Activated naive CD8-positive, alpha-beta T cell (primary cell): ENCODE results near the gene ARL4D.
A peak's percentile ranks its signal among the peaks of the same experiment; 100 is the strongest.
"Not testable (repeated sequence)": the region's sequence is repeated elsewhere in the genome, so short reads cannot be mapped to it uniquely, and the experiment has no call there.

Experiments
- H3K27ac Mint-ChIP-seq: one replicate; pipeline ENCODE4 v1.8.0; 2021; ENCODE audit warnings: mixed read lengths
- H3K27me3 Mint-ChIP-seq: one replicate; pipeline ENCODE4 v1.8.0; 2021; ENCODE audit warnings: mixed read lengths
- H3K36me3 Mint-ChIP-seq: one replicate; pipeline ENCODE4 v1.8.0; 2021; ENCODE audit warnings: mixed read lengths
- H3K4me1 Mint-ChIP-seq: one replicate; pipeline ENCODE4 v1.8.0; 2021; ENCODE audit warnings: low read depth, mixed read lengths
- H3K4me3 Mint-ChIP-seq: one replicate; pipeline ENCODE4 v1.8.0; 2021; ENCODE audit warnings: mild to moderate bottlenecking, mixed read lengths
- H3K9me3 Mint-ChIP-seq: one replicate; pipeline ENCODE4 v1.8.0; 2021; ENCODE audit warnings: low read depth, mixed read lengths

Gene ARL4D

DNA sequence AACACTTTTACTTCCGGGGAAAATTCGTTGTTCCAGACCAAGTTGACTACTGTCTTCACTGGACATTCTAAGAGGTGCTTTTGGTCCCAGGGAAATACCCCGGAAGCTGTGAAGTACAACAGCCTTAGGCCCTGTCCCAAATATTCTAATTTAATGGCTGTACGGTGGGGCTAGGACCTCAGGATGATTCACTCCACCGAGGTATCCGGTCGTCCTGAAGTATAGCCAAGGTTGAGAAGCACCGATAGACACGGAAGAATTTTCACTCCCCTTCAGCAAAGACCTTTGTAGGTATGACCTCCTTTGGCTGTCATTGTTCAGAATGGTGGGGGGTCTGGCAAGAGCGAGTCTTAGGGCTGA is 34.9 kb upstream of the ARL4D start:
- Mint-ChIP-seq H3K27me3 (no peaks in the 10 kb centered on the region), H3K27ac (peak overlapping the region; percentile 58), H3K9me3 (no peaks in the 10 kb centered on the region), H3K4me3 (no peak overlapping the region), H3K4me1 (peaks cover 45% of the 10 kb centered on the region), H3K36me3 (no peaks in the 10 kb centered on the region)

- Mint-ChIP-seq H3K4me3 (no peak overlapping the region), H3K36me3 (no peaks in the 10 kb centered on the region), H3K27ac (peak overlapping the region; percentile 29), H3K9me3 (no peaks in the 10 kb centered on the region), H3K27me3 (no peaks in the 10 kb centered on the region), H3K4me1 (peaks cover 44% of the 10 kb centered on the region)
Observed at GRCh38 chr17:43365356-43365755, 33.4 kb upstream of the ARL4D start.

GRCh38 chr17:43365921-43366320 is 32.9 kb upstream of the ARL4D start:
- Mint-ChIP-seq H3K4me1 (peaks cover 42% of the 10 kb centered on the region), H3K27ac (peak overlapping the region; percentile 41)
- H3K27me3 Mint-ChIP-seq, H3K4me3 Mint-ChIP-seq, H3K9me3 Mint-ChIP-seq, H3K36me3 Mint-ChIP-seq: not testable (repeated sequence)

DNA sequence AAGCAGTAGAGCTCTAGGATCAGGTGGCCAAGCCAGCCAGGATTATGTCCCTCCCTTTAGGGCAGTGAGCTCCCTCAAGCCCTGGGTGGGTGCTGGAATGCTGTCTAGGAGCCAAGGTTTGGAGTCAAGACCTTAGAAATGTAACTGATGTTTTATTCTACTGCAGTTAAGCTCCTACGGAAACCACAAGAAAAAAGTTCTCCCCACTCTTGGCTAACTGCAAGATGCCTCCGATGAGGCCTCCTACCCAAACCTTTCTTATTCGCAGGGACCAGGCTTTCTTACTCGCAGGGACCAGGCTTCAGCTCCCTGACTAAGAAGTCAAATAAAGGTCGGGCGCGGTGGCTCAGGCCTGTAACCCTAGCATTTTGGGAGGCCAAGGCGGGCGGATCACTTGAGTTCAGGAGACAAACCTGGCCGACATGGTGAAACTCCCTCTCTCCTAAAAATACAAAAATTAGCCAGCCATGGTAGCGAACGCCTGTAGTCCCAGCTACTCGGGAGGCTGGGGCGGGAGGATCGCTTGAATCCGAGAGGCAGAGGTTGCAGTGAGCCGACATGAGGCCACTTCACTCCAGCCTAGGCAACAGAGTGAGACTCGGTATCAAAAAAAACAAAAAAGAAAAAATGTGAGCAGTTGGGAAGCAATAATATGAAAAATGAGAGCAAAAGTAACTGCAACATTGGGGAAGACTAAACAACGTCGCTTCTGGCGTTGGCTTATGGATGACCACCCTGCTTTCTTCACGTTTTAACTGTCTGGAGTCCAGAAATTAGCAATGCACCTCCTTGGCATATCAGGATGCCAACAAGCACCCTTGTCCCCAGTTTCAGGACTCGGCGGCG is 31.7 kb upstream of the ARL4D start:
- peaks cover 44% of the 10 kb centered on the region for H3K4me1 Mint-ChIP-seq
- no peaks in the 10 kb centered on the region for H3K36me3 Mint-ChIP-seq
- no peaks in the 10 kb centered on the region for H3K27me3 Mint-ChIP-seq
- H3K27ac Mint-ChIP-seq = peak overlapping the region; percentile 100
- H3K4me3 Mint-ChIP-seq = peak overlapping the region; percentile 92
- no peaks in the 10 kb centered on the region for H3K9me3 Mint-ChIP-seq

DNA sequence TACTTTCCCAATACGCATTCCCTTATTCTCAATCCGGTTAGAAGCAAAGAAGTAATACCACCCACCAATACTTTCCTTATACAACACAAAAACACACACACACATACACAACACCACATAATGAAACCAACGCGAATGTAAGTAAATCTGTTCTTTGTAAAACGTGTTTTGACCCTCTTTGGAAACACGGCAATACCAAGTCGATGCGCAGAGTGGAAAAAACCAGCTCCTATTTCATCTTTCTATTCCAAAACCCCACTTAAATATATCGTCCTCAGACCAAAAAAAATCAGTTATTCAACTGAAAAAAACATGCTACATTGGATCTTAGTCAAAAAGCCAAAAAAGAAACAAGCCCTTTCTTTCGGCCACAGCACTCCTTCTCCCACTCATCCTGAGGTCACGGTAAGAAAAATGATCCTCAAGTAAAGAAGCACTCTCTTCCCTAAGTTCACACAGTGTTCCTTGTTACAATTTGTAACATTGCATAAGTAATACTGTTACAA is 31.0 kb upstream of the ARL4D start:
- no peaks in the 10 kb centered on the region for H3K9me3 Mint-ChIP-seq
- peak overlapping the region; percentile 100 for H3K27ac Mint-ChIP-seq
- peak overlapping the region; percentile 92 for H3K4me3 Mint-ChIP-seq
- no peaks in the 10 kb centered on the region for H3K27me3 Mint-ChIP-seq
- no peaks in the 10 kb centered on the region for H3K36me3 Mint-ChIP-seq
- H3K4me1 Mint-ChIP-seq = peaks cover 45% of the 10 kb centered on the region

DNA sequence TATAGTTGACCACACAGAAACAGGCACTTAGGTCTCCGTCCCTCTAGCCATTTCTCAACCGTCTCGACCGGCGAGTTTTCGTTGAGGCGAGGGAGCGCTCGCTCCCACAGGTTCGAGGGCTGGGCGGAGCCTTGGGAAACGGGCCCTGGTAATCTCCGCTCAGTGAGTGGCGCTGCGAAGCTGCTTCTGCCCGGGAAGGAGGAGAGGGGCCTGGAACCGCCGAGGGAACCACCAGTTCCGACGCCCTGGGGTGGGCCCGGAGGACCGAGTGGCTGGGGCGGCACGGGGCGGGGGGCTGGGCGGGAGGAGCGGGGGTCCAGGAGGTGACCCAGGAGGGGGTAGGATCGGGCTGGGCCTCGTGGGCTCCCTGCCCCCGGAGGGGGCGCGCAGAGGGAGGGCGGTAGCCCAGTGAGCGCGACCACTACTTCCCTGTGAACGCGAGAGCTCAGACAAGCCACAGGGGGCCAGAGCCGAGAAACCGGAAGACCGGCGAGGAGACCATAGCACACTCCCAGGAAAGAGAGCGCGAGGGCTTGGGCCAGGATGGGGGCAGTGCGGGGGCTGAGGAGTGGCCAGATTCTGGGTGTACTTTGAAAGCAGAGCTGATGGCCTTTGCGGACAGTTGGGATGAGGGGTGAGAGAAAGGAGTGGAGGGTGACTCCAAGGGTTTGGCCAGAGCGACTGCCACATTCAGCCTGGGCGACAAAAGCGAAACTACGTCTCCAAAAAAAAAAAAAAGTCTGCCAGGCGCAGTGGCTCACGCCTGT is 29.9 kb upstream of the ARL4D start:
- Mint-ChIP-seq H3K4me3 (peak overlapping the region; percentile 92), H3K36me3 (no peaks in the 10 kb centered on the region), H3K4me1 (peaks cover 45% of the 10 kb centered on the region), H3K27ac (peak overlapping the region; percentile 100), H3K9me3 (no peaks in the 10 kb centered on the region), H3K27me3 (no peaks in the 10 kb centered on the region)

GRCh38 chr17:43369986-43370385 is 28.8 kb upstream of the ARL4D start:
- no peaks in the 10 kb centered on the region for H3K9me3 Mint-ChIP-seq
- H3K27me3 Mint-ChIP-seq = no peaks in the 10 kb centered on the region
- H3K4me1 Mint-ChIP-seq = peaks cover 45% of the 10 kb centered on the region
- no peaks in the 10 kb centered on the region for H3K36me3 Mint-ChIP-seq
- H3K4me3 Mint-ChIP-seq = peak overlapping the region; percentile 92
- peak overlapping the region; percentile 100 for H3K27ac Mint-ChIP-seq

DNA sequence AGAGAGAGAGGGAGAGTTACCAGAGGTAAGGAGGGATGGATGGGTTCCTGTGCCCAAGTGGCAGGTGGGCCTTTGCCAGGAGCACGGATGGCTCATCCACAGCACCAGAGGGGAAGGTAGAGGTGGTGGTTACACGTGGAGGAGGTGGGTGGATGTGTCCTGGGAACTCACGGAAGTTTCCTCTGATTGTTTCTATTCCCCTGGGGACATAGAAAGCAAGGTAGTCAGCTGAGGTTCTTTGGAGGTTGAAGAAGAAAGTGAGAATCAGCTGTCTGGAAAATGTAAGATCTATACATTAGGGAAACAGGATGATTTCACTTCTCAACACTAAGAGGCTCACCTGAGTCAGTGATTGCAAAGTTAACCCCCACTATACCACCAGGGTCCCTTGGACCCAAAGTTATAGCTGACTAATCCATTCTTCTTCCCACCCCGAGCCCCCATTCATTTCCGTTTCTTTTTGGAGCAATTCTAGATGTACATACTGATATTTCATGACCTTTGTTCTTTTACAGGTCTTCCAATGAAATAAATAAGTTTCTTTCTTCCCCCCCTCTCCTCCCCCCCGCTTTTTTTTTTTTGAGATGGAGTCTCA is 27.5 kb upstream of the ARL4D start:
- Mint-ChIP-seq H3K9me3 (no peaks in the 10 kb centered on the region), H3K4me1 (peaks cover 38% of the 10 kb centered on the region), H3K36me3 (no peaks in the 10 kb centered on the region), H3K4me3 (no peak overlapping the region), H3K27me3 (no peaks in the 10 kb centered on the region), H3K27ac (peak overlapping the region; percentile 41)

DNA sequence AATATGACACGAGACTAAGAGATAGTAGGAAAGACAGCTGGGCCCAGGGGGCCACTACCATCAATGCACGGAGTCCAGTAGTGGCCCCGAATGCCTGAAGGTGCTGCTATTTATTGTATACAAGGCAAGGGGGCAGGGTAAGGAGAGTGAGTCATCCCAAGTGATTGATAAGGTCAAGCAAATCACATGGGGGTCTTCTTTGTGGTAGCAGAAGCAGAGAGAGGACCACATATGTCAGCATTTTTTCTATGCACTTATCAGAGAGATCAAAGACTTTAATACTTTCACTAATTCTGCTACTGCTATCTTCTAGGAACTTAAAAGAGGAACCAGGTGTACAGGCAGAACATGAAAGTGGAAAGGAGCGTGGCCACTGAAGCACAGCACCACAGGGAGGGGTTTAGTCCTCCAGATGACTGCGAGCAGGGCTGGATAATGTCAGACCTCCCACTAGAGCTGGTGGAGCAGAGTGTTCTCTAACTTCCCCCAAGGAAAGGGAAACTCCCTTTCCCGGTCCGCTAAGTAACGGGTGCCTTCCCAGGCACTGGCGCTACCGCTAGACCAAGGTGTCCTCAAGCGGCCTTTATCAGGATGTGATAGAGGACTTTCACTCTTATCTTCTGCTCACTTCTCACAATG is 26.4 kb upstream of the ARL4D start:
- H3K27me3 Mint-ChIP-seq = no peaks in the 10 kb centered on the region
- no peak overlapping the region for H3K4me3 Mint-ChIP-seq

GRCh38 chr17:43373356-43373755 is 25.4 kb upstream of the ARL4D start:
- Mint-ChIP-seq H3K9me3 (no peaks in the 10 kb centered on the region), H3K4me3 (no peak overlapping the region), H3K27ac (no peak overlapping the region)

More for the DNA sequence above, 26.4 kb upstream of the ARL4D start:
- peaks cover 28% of the 10 kb centered on the region for H3K4me1 Mint-ChIP-seq
- no peaks in the 10 kb centered on the region for H3K36me3 Mint-ChIP-seq
- no peaks in the 10 kb centered on the region for H3K9me3 Mint-ChIP-seq
- H3K27ac Mint-ChIP-seq = no peak overlapping the region

GRCh38 chr17:43375915-43376314 is 22.9 kb upstream of the ARL4D start:
- H3K36me3 Mint-ChIP-seq, H3K27me3 Mint-ChIP-seq, H3K4me3 Mint-ChIP-seq, H3K4me1 Mint-ChIP-seq, H3K27ac Mint-ChIP-seq, H3K9me3 Mint-ChIP-seq: not testable (repeated sequence)

More at GRCh38 chr17:43373356-43373755, 25.4 kb upstream of the ARL4D start:
- no peaks in the 10 kb centered on the region for H3K27me3 Mint-ChIP-seq
- H3K36me3 Mint-ChIP-seq = no peaks in the 10 kb centered on the region
- H3K4me1 Mint-ChIP-seq = peaks cover 19% of the 10 kb centered on the region

DNA sequence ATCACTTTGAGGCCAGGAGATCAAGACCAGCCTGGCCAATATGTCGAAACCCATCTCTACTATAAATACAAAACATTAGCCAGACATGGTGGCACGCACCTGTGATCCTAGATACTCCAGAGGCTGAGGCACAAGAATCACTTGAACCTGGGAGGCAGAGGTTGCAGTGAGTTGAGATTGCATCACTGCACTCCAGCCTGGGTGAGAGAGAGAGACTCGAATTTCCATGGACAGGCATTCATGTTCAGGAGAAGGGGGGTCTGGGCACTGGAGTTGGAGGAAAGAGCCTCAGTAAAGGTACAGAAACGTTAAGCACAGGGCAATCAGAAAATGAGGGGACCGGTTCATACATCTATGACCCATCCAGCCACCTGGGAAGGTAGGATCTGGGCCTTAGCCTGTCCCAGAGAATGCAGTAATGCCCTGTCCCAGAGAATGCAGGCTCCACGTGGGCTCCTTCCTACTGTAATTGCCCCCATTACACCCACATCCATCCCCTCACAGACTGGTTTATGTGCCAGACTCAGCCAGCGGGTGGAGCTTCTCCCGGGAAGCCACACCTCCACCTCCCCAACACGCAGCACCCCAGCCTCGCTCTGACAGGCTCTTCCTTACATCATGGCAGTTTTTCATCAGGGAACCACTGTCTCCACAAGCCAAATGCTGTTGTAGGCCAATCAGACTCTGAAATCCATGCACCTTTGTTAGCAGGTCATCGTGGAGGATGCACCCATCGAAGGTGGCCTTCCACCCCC is 21.6 kb upstream of the ARL4D start:
- no peaks in the 10 kb centered on the region for H3K9me3 Mint-ChIP-seq
- H3K27ac Mint-ChIP-seq = no peak overlapping the region
- H3K27me3 Mint-ChIP-seq = no peaks in the 10 kb centered on the region
- no peaks in the 10 kb centered on the region for H3K36me3 Mint-ChIP-seq
- peaks cover 2% of the 10 kb centered on the region for H3K4me1 Mint-ChIP-seq
- H3K4me3 Mint-ChIP-seq = no peak overlapping the region

DNA sequence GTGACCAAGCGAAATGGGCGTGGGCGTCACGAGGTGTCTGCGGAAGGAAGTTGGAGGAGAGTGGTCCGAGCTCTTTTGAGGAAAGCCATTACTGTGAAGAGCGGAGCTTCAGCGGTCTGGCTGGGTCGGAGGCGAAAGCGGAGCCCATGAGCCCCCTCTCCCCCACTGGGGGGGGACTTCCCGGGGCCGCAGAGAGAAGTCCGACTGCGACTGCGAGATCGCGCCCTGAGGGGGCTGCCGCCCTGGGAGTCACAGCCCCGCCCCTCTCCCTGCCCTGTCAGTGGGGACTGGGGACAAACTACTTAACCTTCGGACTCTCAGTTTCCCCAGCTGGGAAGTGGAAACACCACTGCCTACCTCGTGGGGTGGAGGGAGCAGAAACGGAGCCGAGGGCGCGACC is 20.0 kb upstream of the ARL4D start:
- Mint-ChIP-seq H3K4me1 (no peaks in the 10 kb centered on the region), H3K36me3 (no peaks in the 10 kb centered on the region), H3K4me3 (no peak overlapping the region), H3K9me3 (no peaks in the 10 kb centered on the region), H3K27ac (no peak overlapping the region), H3K27me3 (no peaks in the 10 kb centered on the region)

DNA sequence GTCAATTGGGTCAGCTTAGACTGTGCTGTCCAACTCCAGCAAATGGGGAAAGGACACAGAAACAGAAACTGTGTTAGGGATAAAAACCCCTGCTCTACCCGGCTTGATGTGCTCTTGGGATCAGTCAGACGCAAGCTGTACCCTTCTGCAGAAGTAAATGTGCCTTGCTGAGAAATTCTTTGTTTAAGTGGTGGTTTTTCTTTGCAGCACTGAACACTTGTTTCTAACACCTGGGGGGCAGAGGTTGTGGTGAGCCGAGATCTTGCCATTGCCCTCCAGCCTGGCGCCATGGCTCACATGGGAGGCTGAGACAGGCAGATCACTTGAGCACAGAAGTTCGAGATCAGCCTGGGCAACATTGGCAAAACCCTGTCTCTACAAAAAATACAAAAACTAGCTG is 18.5 kb upstream of the ARL4D start:
- no peak overlapping the region for H3K4me3 Mint-ChIP-seq

More for the DNA sequence above, 18.5 kb upstream of the ARL4D start:
- Mint-ChIP-seq H3K36me3 (no peaks in the 10 kb centered on the region), H3K4me1 (no peaks in the 10 kb centered on the region), H3K27ac (no peak overlapping the region), H3K9me3 (no peaks in the 10 kb centered on the region), H3K27me3 (no peaks in the 10 kb centered on the region)
